Smooth muscle cell (in vitro differentiated cells): ENCODE results near the gene PHLPP1. TPM values are rescaled to one million over a fixed set of nuclear protein-coding genes. Genes with fewer than 3 reads are reported as not detected.
"Not testable (repeated sequence)": the region's sequence is repeated elsewhere in the genome, so short reads cannot be mapped to it uniquely, and the experiment has no call there.

Experiments used
- DNase-seq: peaks from one replicate; lab custom pipeline; 2025; ENCODE audit not compliant: unreplicated experiment; lab: John Stamatoyannopoulos, UW
- H2AFZ ChIP-seq: fragments of 200-600 bp; sonication (generic); 2 replicates; pipeline ENCODE4 v1.6.0; 2016; ENCODE audit warnings: antibody characterized with exemption, low read depth, mild to moderate bottlenecking
- H3F3A ChIP-seq: fragments of 200-600 bp; sonication (generic); 2 replicates; pipeline ENCODE4 v1.6.0; 2017; ENCODE audit warnings: antibody characterized with exemption, low read depth
- H3K27ac ChIP-seq: fragments of 200-600 bp; sonication (generic); 2 replicates; pipeline ENCODE4 v1.5.1; 2016; ENCODE audit warnings: low read depth, mild to moderate bottlenecking
- H3K27me3 ChIP-seq: fragments of 200-600 bp; sonication (generic); 2 replicates; pipeline ENCODE4 v1.6.1; 2016; ENCODE audit warnings: low read depth, mild to moderate bottlenecking
- H3K36me3 ChIP-seq: fragments of 200-600 bp; sonication (generic); 2 replicates; pipeline ENCODE4 v1.5.1; 2016; ENCODE audit warnings: low read depth
- H3K4me1 ChIP-seq: fragments of 200-600 bp; sonication (generic); 2 replicates; pipeline ENCODE4 v1.5.1; 2016; ENCODE audit warnings: low read depth
- H3K4me2 ChIP-seq: fragments of 200-600 bp; sonication (generic); 2 replicates; pipeline ENCODE4 v1.6.0; 2016; ENCODE audit warnings: mild to moderate bottlenecking
- H3K4me3 ChIP-seq: fragments of 200-600 bp; sonication (generic); 2 replicates; pipeline ENCODE4 v1.5.1; 2016; ENCODE audit warnings: mild to moderate bottlenecking
- H3K79me2 ChIP-seq: fragments of 200-600 bp; sonication (generic); 2 replicates; pipeline ENCODE4 v1.6.0; 2016; ENCODE audit warnings: low read depth, mild to moderate bottlenecking
- H3K9ac ChIP-seq: fragments of 200-600 bp; sonication (generic); 2 replicates; pipeline ENCODE4 v1.6.0; 2016; ENCODE audit warnings: low read depth
- H3K9me3 ChIP-seq: fragments of 200-600 bp; sonication (generic); replicated peaks from 2 replicates; pipeline ENCODE4 v1.5.1; 2016; ENCODE audit warnings: low read depth
- H4K20me1 ChIP-seq: fragments of 200-600 bp; sonication (generic); 2 replicates; pipeline ENCODE4 v1.6.0; 2016; ENCODE audit warnings: low read depth
- CTCF ChIP-seq: fragments of 200-600 bp; sonication (generic); IDR thresholded peaks from 2 replicates; pipeline ENCODE4 v1.5.1; 2017; ENCODE audit warnings: borderline replicate concordance, mild to moderate bottlenecking, antibody characterized with exemption; ENCODE audit not compliant: insufficient read depth, poor library complexity, severe bottlenecking
- WGBS: methylation state at CpG from one replicate; pipeline ENCODE4 v1.1.7; 2016; ENCODE audit warnings: low lambda C conversion rate; 5-methylcytosine and 5-hydroxymethylcytosine counted together
- polyA plus RNA-seq: library from polyadenylated mRNA; unstranded; fragments of >200 nt; fragmentation: Nextera tagmentation; extraction: Ambion mirVana; gene quantifications from 2 replicates; pipeline ENCODE4 v1.2.1, GENCODE V29; 2016
- total RNA-seq: library from RNA; depleted of rRNA; stranded (reverse); fragments of >200 nt; gene quantifications from 2 replicates; pipeline ENCODE4 v1.2.3, GENCODE V29; 2014

Gene PHLPP1
- total and polyA plus RNA-seq, 2 experiments from 2014 or later = 1.1 to 4.3 TPM

GRCh38 chr18:62690236-62690815 is 25.0 kb upstream of the PHLPP1 start:
- H3F3A ChIP-seq = no peaks in the 10 kb centered on the region
- H3K4me2 ChIP-seq = no peak overlapping the region
- 82% methylated on average over 6 of the region's 6 CpGs for WGBS

GRCh38 chr18:62693659-62694058 is 21.7 kb upstream of the PHLPP1 start:
- TF ChIP-seq CTCF = no peak
- Histone ChIP-seq H3K36me3 (no peaks in the 10 kb centered on the region), H3K27ac (no peak overlapping the region), H3K27me3 (no peaks in the 10 kb centered on the region), H3F3A (no peaks in the 10 kb centered on the region), H3K4me3 (no peak overlapping the region), H3K4me1 (no peaks in the 10 kb centered on the region), H3K79me2 (no peaks in the 10 kb centered on the region), H2AFZ (no peak overlapping the region), H3K4me2 (no peak overlapping the region), H3K9me3 (no peaks in the 10 kb centered on the region), H3K9ac (no peak overlapping the region), H4K20me1 (no peaks in the 10 kb centered on the region)
- WGBS = 74% methylated on average over 1 of the region's 1 CpG
- DNase-seq = no peak

More at GRCh38 chr18:62690236-62690815, 25.0 kb upstream of the PHLPP1 start:
- no peaks in the 10 kb centered on the region for H3K9me3 ChIP-seq
- no peak overlapping the region for H3K9ac ChIP-seq
- no peak overlapping the region for H2AFZ ChIP-seq
- no peak overlapping the region for H3K4me3 ChIP-seq
- H3K79me2 ChIP-seq = no peaks in the 10 kb centered on the region
- no peaks in the 10 kb centered on the region for H3K36me3 ChIP-seq
- no peak for TF ChIP-seq CTCF
- no peaks in the 10 kb centered on the region for H4K20me1 ChIP-seq
- no peaks in the 10 kb centered on the region for H3K27me3 ChIP-seq
- DNase-seq = no peak
- no peaks in the 10 kb centered on the region for H3K4me1 ChIP-seq
- H3K27ac ChIP-seq = no peak overlapping the region

GRCh38 chr18:62697636-62698035 is 17.7 kb upstream of the PHLPP1 start:
- H3K79me2 ChIP-seq = no peaks in the 10 kb centered on the region
- H3K27me3 ChIP-seq = no peaks in the 10 kb centered on the region
- no peak for DNase-seq
- H3K9ac ChIP-seq = no peak overlapping the region
- no peaks in the 10 kb centered on the region for H4K20me1 ChIP-seq
- no peaks in the 10 kb centered on the region for H3K4me1 ChIP-seq
- no peaks in the 10 kb centered on the region for H3K36me3 ChIP-seq
- H2AFZ ChIP-seq = no peak overlapping the region
- no peaks in the 10 kb centered on the region for H3K9me3 ChIP-seq
- H3K27ac ChIP-seq = no peak overlapping the region
- H3F3A ChIP-seq = no peaks in the 10 kb centered on the region
- H3K4me3 ChIP-seq = no peak overlapping the region
- TF ChIP-seq CTCF = no peak
- H3K4me2 ChIP-seq = no peak overlapping the region

GRCh38 chr18:62702259-62702658 is 13.1 kb upstream of the PHLPP1 start:
- Histone ChIP-seq H3K9ac (no peak overlapping the region), H3K4me3 (no peak overlapping the region), H3K9me3 (no peaks in the 10 kb centered on the region), H3K36me3 (no peaks in the 10 kb centered on the region), H3K79me2 (no peaks in the 10 kb centered on the region), H3K4me2 (no peak overlapping the region), H3K4me1 (no peaks in the 10 kb centered on the region), H3K27me3 (no peaks in the 10 kb centered on the region), H2AFZ (no peak overlapping the region), H4K20me1 (no peaks in the 10 kb centered on the region), H3K27ac (no peak overlapping the region), H3F3A (no peaks in the 10 kb centered on the region)
- TF ChIP-seq CTCF = no peak
- no peak for DNase-seq
- 80% methylated on average over 9 of the region's 9 CpGs for WGBS

- WGBS = 92% methylated on average over 8 of the region's 8 CpGs
- DNase-seq = not testable (repeated sequence)
Measured at GRCh38 chr18:62706879-62707278, 8.5 kb upstream of the PHLPP1 start.

GRCh38 chr18:62709908-62710307 is 5.4 kb upstream of the PHLPP1 start:
- H3K9ac ChIP-seq, H3K27ac ChIP-seq, H3K9me3 ChIP-seq, H3K4me1 ChIP-seq, DNase-seq, H4K20me1 ChIP-seq, H3K4me3 ChIP-seq, H3K36me3 ChIP-seq, H3F3A ChIP-seq, H3K27me3 ChIP-seq, H3K79me2 ChIP-seq, H2AFZ ChIP-seq, H3K4me2 ChIP-seq: not testable (repeated sequence)
- 94% methylated on average over 11 of the region's 11 CpGs for WGBS

More at GRCh38 chr18:62706879-62707278, 8.5 kb upstream of the PHLPP1 start:
- H3K36me3 ChIP-seq, H4K20me1 ChIP-seq, H3K9ac ChIP-seq, H2AFZ ChIP-seq, H3K27ac ChIP-seq, H3F3A ChIP-seq, H3K4me3 ChIP-seq, H3K27me3 ChIP-seq, H3K4me2 ChIP-seq, H3K79me2 ChIP-seq, H3K9me3 ChIP-seq, H3K4me1 ChIP-seq: not testable (repeated sequence)
